ENCODE results near the gene CLIC4.
"Not testable (repeated sequence)": the region's sequence is repeated elsewhere in the genome, so short reads cannot be mapped to it uniquely, and the experiment has no call there.

CLIC4 gene

GRCh38 chr1:24744911-24745710 is at the start of gene CLIC4:
Gene CLIC4, plus strand, starts transcription at chr1:24745447. Its CDS starts 107 bp downstream, at chr1:24745554.
- peak; percentile 90 for FAIRE-seq
- peak; percentile 90 for DNase-seq (ENCODE audit: insufficient read length, low spot score)

DNA sequence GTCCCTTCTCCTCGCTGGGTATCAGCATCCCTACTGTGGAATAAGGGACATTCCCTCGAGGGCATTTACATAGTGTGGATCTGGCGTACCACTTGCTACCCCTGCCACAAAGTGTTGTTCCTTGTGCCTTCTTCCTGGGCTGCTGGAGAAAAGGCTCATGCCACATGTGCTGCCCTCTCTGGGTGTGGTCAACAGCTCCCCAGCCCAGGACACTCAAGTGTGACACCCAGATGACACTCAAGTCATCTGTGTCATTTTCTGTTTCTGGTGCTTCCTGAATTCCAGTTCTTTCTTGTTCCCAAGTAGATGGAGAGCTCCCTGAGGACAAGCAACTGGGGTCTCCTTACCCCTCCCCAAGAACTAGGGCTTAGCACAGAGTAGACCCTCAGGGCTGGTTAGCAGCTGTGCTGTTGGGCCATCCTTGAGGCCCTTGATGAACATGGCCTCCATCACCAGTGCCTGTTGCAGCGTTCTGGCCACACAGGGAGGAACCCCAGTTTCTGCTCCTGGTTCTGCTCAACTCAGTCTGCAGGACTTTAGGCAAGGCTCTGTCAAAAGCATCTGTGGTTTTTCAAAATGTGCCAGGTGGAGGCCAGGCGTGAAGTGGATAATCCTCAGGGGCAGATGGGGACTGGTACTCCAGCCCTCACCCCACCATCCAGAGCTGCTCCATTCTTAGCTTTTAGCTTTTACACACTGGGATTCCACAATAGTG is 49.0 kb upstream of the CLIC4 start:
- FAIRE-seq (no peak), DNase-seq (ENCODE audit: insufficient read length, low spot score) (no peak)

- no peak for FAIRE-seq
Measured at GRCh38 chr1:24696756-24697330, 48.4 kb upstream of the CLIC4 start.

DNA sequence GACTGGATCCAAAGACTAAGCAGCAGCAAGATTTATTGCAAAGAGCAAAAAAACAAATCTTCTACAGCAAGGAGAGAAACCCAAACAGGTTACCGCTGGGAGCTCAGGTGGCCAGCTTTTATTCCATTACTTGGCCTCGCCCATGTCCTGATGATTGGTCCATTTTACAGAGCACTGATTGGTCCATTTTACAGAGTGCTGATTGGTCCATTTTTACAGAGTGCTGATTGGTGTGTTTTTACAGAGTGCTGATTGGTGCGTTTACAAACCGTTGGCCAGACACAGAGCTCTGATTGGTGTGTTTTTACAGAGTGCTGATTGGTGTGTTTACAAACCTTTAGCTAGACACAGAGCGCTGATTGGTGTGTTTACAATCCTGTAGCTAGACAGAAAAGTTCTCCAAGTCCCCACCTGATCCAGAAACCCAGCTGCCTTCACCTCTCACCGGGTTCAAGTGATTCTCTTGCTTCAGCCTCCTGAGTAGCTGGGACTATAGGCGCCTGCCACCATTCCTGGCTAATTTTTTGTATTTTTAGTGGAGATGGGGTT is 47.7 kb upstream of the CLIC4 start:
- FAIRE-seq; DNase-seq (ENCODE audit: insufficient read length, low spot score): not testable (repeated sequence)

More at GRCh38 chr1:24696756-24697330, 48.4 kb upstream of the CLIC4 start:
- DNase-seq (ENCODE audit: insufficient read length, low spot score), result no peak

GRCh38 chr1:24698326-24698725 is 46.9 kb upstream of the CLIC4 start:
- not testable (repeated sequence) for DNase-seq (ENCODE audit: insufficient read length, low spot score); FAIRE-seq

DNA sequence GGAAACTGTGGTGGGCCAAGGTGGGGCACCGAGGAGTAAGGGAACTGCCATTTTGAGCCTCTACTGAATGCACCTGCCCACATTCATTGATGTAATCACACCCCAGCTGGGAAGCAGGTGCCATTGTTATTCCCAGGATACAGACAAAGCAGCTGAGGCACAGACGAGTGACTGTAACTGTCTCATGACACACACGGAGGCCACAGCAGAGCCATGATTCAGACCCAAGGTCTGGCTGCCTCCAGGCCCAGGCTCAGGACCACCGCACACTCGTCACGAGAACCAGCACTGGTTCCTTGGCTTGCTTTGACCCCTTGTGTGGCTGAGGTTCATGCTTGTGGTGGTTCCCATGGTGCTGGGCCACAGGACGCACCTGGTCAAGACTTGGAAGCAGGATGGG is 45.6 kb upstream of the CLIC4 start:
- DNase-seq (ENCODE audit: insufficient read length, low spot score) (no peak), FAIRE-seq (no peak)

DNA sequence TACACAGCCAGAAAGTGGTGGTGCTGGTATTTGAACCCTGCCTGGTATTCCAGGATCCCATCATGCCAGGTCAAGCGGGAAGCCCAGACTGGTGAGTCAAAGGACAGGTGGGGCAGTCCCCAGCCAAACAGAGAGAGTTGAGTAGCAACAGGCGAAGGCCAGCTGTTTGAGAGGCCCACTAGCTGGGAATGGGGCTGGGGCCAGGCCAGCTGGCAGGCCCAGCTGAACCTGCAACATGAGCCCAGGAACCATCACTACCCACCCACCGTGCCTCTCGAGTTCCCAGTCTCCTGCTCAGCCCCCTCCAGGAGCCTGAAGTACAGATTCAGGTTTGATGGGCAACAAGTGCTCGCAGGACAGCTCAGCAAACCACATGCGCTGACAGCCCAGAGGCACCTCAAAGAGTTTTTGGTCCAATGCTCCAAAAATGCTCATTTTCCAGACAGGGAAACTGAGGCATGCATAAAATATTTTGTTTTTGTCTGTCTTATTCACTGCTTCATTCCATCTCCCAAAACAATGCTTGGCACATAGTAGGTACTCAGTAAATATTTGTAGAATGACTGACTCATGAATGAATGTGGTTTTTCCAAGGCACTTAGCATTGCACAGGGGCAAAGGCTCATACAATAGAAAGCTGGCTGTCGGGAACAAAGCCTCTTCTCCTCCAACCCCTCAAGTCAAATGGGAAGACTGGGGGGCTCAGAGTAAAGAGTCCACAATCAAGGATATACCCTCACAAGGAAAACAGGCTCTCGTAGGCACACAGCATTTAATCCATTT is 42.5 kb upstream of the CLIC4 start:
- FAIRE-seq, result no peak
- DNase-seq (ENCODE audit: insufficient read length, low spot score), result no peak

DNA sequence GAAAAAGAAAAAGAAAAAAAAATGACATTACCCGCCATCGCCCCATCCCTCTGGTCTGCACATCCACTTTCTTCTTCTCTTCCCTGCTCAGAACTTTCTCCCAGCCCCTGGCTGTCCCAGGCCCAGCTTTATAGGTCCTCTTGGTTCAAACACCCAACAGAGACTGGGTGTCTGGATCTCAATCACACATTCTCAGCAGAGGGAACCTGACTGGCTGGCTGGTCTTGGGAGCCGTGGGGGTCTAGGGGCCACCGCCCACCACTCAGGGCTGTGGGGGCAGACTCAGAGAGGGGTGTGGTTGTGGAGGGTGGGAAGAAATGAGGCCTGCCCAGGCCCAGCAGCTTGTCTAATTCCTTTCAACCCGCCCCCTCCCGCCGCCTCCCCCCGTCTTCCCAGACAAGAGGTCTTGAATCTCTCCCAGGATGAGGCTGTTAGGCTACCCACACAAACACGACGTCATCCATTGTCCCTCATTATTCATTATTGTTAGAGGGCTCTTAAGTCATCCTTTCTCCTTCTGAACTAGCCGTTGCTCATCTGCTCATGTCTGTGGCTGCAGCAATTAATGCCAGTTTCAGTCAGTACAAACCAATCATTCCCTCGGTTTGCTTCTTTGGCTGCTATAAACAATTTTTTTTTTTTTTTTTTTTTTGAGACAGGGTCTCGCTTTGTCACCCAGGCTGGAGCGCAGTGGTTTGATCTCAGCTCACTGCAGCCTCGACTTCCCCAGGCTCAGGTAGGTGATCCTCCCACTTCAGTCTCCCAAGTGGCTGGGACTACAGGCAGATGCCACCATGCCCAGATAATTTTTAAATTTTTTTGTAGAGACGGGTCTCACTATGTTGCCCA is 40.6 kb upstream of the CLIC4 start:
- no peak for DNase-seq (ENCODE audit: insufficient read length, low spot score)

DNA sequence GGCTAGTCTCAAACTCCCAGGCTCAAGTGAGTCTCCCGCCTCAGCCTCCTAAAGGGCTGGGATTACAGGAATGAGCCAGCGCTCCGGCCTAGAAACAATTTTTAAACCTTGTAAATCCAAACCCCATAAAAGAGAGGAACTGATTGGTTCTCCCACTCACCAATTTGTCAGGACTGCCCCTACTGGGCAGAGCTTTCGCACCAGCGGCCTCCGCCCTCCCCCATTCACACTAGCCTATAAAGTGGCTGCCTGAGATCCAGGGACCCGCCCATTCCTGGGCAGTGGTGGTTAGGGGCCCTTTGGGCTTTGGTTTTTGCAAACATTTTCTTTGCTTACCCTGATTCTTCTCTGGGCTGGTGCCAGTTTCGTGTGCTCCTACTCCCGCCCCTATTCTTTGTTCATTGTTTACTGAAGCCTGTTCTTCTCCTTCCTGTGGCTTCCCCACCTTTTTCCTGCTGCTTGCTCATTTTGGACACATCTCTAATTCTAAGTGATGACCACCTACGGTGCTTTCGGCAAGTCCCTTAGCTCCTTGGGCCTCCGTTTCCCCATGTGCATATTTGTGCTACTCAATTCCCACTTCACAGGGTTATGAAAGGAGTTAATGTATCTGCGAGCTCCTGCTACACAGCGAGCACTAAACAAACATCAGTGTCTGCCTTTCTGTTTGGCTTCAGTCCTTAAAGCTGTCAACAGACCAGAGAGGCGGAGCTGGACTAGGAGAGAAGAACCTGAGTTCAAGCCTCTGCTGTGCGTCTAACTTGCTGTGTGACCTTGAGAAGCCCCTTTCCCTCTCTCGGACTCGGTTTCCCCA is 39.8 kb upstream of the CLIC4 start:
- FAIRE-seq, result no peak
- peak; percentile 94 for DNase-seq (ENCODE audit: insufficient read length, low spot score)

More for the DNA sequence above, 40.6 kb upstream of the CLIC4 start:
- FAIRE-seq, result no peak

GRCh38 chr1:24706074-24706389 is 39.2 kb upstream of the CLIC4 start:
- not testable (repeated sequence) for FAIRE-seq

DNA sequence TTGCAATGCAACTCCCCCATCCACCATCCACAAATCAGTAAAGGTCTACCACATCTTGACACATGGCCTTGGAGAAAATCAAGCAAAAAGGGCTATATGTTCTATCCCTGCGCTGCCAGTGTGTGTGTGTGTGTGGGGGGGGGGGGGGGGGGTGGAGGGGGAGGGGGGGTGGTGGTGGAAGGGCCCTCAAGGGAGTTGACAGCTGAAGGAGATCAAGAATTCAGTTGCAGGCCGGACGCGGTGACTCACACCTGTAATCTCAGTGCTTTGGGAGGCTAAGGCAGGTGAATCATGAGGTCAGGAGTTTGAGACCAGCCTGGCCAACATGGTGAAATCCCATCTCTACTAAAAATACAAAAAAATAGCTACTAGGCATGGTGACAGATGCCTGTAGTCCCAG is 37.6 kb upstream of the CLIC4 start:
- DNase-seq (ENCODE audit: insufficient read length, low spot score) (no peak), FAIRE-seq (no peak)

More at GRCh38 chr1:24706074-24706389, 39.2 kb upstream of the CLIC4 start:
- DNase-seq (ENCODE audit: insufficient read length, low spot score), result not testable (repeated sequence)

GRCh38 chr1:24708938-24709337 is 36.3 kb upstream of the CLIC4 start:
- no peak for DNase-seq (ENCODE audit: insufficient read length, low spot score)
- FAIRE-seq, result no peak

- FAIRE-seq (no peak), DNase-seq (ENCODE audit: insufficient read length, low spot score) (no peak)
Measured at GRCh38 chr1:24709791-24710441, 35.3 kb upstream of the CLIC4 start.

DNA sequence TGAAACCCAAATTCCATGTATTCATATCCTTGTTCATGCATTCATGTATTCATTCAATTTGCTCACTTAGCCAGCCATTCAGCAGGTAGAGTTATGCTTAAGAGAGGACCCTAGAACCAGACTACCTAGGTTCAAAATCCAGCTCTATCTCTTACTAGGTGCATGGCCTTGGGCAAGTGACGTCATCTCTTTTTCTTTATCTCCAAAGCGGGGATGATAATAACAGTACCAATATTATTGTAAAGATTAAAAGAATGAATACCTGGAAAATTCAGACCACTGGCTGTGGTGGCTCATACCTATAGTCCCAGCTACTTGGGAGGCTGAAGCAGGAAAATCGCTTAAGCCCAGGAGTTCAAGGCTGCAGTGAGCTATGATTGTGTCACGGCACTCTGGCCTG is 33.9 kb upstream of the CLIC4 start:
- no peak for DNase-seq (ENCODE audit: insufficient read length, low spot score)
- no peak for FAIRE-seq

- DNase-seq (ENCODE audit: insufficient read length, low spot score) (no peak), FAIRE-seq (peak; percentile 59)
Measured at GRCh38 chr1:24713176-24713575, 32.1 kb upstream of the CLIC4 start.

- no peak for DNase-seq (ENCODE audit: insufficient read length, low spot score)
- FAIRE-seq, result no peak
Measured at GRCh38 chr1:24713736-24714135, 31.5 kb upstream of the CLIC4 start.

- no peak for DNase-seq (ENCODE audit: insufficient read length, low spot score)
- peak; percentile 42 for FAIRE-seq
Measured at GRCh38 chr1:24714859-24715520, 30.3 kb upstream of the CLIC4 start.

DNA sequence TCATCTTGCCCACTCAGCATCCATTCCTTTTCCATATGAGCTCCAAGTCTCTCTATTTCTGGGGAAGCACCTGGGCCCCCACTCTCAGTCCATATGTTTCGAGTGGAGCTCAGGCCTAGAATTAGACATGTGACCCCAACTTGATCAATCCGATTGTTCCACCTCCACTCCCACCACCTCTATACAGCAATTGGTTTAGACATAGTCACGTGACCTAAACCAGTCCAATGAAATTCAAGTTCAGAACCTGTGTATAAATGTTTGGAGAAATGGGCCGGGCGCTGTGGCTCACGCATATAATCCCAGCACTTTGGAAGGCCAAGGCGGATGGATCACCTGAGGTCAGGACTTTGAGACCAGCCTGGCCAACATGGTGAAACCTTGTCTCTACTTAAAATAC is 29.6 kb upstream of the CLIC4 start:
- DNase-seq (ENCODE audit: insufficient read length, low spot score), result no peak
- no peak for FAIRE-seq
